Measurements from ENCODE around the gene CCDC60.

Gene CCDC60, protein sequence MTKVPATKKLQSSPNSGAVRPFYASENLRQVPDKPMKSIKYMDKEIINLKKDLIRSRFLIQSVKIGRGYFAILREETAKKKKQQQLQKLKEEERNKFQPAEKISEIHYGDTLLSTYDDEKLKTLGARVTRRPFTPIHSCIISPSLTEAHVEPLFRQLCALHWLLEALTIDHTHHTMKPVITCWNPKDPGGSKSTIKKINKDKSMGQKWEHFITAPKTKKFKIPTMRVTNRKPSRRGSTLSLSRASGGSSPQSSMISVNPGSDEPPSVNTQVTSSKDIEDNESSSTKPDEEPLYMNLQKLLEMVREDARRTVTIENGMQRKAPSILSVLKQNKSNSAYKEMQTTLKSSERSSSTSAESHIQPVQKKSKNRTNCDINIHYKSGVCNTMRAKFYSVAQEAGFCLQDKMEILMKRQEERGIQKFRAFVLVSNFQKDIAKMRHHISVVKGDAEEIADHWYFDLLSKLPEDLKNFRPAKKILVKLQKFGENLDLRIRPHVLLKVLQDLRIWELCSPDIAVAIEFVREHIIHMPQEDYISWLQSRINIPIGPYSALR

GRCh38 chr12:119334430-119335170, at the start of gene CCDC60:
TSS of gene CCDC60 (plus strand) at chr12:119334729. CDS start at chr12:119335177, 448 bp downstream.
- DNase-seq = no peak

DNA sequence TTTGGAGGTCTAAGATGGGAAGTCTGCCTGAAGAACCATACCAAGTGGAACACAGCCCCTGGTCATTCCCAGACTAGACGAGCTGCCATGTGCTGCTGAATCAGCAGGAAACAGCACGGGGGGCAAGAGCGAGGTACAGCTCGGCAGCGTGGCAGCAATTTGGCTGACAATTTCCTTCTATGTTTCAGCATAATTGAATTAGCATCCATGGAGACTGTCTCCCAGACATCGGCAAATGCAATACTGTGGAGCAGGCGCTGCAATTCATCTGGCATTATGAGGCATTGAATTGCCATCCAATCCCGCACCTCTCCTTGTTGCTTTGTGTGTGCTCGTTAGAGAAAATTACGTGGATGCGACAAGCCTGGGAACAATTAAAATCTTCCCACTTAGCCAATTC, 46.0 kb upstream of the CCDC60 start:
- DNase-seq = no peak

GRCh38 chr12:119292893-119293630, 41.5 kb upstream of the CCDC60 start:
- DNase-seq = no peak

GRCh38 chr12:119294211-119294610, 40.3 kb upstream of the CCDC60 start:
- no peak for DNase-seq

DNA sequence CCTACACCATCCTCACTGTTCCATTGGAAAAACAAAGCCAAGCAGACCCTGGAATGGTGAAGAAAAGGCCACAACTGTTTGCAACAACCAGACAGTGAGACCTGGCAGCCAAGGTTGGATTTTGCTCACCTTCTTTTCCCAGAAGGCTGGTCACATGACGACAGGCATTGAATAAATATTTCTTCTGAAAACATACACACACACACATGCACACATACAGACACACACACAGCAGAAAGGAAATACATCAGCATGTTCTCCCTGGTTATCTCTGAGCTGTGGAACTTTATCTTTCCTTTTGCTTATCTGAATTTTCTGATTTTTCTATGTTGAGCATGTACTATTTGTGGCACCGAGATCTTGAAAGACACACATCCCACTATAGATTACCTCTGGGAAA, 38.0 kb upstream of the CCDC60 start:
- DNase-seq = no peak

GRCh38 chr12:119299130-119299529, 35.4 kb upstream of the CCDC60 start:
- no peak for DNase-seq

DNA sequence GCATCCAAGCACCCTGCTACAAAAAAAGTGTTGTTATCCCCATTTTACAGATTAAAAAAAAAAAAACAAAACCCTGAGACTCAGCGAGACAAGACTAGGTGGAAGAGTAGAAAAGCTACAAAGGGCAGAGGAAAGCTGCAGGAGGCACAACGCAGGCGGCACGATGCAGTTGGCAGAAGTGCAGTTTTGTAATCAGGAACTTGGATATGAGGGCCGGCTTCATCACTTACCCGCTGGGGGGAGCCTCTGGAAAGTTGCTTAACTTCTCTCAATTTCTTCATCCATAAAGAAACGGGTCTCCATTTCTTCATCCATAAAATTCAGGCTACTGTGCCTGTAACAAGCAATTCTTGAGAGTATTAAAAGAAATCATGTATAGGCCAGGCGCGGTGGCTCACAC, 33.1 kb upstream of the CCDC60 start:
- no peak for DNase-seq

GRCh38 chr12:119302451-119303080, 32.0 kb upstream of the CCDC60 start:
- DNase-seq = no peak

DNA sequence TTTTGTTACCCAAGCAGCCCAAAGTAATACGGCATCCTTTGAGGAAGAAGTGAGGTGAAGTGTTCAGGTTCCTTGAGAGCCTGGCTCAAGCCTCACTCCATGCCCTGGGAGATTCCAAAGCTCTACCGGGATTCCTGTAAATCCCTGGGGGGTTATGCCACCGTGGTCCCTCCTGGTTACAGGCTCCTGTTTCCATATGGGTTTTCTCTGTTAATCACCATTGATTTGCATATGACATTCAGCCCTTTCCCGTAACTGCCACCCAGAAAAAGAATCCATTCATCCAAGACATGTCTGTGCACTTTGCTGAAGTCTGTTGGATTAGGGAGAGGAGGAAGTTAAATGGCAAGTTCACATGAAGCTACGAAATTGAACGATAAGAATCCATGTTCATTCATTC, 27.9 kb upstream of the CCDC60 start:
- DNase-seq = no peak

DNA sequence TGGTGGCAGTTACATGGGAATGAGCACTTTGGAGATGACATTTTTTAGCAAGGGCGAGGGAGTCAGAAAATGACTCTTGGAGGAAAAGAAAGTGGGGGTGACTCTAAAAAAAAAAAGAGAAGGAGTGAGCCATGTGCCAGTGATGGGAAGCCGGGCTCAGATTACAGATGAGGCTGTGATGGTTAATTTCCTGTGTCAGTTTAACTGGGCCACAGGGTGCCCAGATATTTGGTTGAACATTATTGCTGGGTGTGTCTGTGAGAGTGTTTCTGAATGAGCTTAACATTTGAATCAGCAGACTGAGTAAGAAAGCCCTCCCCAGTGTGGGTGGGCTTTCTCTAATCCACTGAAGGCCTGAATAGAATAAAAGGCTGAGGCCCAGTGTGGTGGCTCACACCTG, 26.8 kb upstream of the CCDC60 start:
- DNase-seq = no peak

DNA sequence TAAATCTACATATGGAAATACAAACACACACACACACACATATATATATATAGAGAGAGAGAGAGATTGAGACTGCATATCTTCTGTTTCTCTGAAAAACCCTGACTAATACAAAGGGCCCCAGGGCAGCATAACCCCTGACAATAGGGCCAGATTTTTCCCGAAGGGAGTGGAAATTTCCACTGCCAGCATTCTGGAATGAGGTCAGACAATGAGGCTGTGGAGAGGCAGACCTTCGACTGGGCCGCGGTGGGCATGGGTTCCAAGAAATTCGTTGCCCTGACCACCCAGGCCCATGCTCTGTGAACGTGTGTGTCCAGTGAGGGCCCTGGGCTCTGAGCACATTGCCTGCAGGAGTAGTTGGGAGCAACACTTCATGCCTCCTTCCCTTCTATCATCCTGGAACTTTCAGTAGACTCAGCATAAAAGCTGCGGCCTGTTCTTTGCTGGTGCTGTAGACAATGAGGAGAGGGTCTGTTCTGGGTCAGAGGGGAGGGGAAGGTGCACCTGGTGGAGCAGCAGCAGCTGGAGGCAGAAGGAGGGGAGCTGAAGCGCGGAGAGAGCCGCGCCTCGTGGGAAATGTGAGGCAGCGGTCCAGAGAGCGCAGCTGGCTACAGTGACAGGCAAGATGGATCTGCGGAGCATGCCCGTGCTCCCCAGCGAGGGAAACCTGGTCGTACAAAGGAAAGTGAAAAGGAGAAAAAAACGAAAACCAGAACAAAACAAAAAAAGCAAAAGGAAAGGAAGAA, 25.6 kb upstream of the CCDC60 start:
- peak; percentile 66 to 84 for DNase-seq

DNA sequence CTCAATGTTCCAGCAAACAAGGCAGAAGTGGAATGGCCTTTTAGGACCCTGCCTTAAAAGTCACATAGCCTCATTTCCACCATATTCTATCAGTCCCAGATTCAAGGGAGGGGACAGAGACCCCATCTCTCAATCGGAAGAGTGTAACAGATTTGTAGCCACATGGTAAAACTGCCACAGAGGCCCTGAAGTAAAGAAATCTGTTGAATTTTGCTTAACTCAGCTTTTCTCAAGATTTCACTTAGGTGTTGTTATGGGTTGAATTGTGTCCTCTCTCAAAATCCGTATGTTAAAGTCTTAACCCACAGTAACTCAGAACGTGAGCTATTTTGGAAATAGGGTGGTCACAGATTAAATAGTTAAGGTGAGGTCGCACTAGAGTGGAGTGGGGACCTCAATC, 22.7 kb upstream of the CCDC60 start:
- DNase-seq = no peak

- no peak for DNase-seq
Observed at GRCh38 chr12:119312904-119313303, 21.6 kb upstream of the CCDC60 start.

DNA sequence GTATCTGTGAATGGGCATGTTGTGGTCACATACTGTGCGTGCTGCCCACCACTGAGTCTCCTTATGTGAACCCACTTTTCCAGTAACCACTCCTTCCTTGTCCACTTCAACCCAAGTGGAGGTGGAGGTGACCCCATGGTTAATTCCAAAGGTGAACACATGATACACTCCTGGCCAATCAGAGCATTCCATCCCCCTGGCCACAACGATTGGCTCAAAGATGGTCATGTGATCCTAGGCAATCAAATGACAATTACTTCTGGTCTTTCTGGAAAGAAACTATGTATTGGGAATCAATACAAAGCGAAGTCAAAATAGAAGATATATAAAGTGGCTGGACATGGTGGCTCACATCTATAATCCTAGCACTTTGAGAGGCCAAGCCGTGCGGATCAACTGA, 20.2 kb upstream of the CCDC60 start:
- DNase-seq = no peak

DNA sequence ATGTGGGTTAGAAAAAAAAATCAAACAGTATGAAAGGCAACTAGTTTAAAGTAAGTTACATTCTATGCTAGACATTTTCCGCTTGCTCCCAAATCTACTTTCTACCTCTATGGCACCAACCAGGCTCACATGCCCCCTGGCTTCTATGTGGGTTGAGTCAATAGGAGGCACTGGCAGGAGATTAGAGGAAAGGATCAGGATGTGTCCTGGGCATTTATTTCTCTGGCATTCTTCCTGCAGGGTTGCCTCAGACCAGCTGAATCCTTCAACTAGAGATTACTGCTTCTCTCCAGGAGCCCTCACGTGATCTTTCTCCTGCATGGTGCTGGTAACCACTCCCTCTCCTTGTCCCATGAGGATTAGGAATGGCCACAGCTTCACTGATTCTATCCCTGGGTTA, 14.9 kb upstream of the CCDC60 start:
- no peak for DNase-seq

GRCh38 chr12:119320678-119321077, 13.9 kb upstream of the CCDC60 start:
- DNase-seq = no peak

- no peak for DNase-seq
Observed at GRCh38 chr12:119322301-119322723, 12.2 kb upstream of the CCDC60 start.

- no peak for DNase-seq
Observed at GRCh38 chr12:119325813-119326212, 8.7 kb upstream of the CCDC60 start.

GRCh38 chr12:119326341-119326740, 8.2 kb upstream of the CCDC60 start:
- DNase-seq = no peak

GRCh38 chr12:119327471-119327870, 7.1 kb upstream of the CCDC60 start:
- no peak for DNase-seq

- no peak for DNase-seq
Observed at GRCh38 chr12:119328111-119328510, 6.4 kb upstream of the CCDC60 start.

Data from NCI-H187 (cell line).